ENCODE data around the gene TCHP.
"Not testable (repeated sequence)": the region's sequence is repeated elsewhere in the genome, so short reads cannot be mapped to it uniquely, and the experiment has no call there.

TCHP gene

DNA sequence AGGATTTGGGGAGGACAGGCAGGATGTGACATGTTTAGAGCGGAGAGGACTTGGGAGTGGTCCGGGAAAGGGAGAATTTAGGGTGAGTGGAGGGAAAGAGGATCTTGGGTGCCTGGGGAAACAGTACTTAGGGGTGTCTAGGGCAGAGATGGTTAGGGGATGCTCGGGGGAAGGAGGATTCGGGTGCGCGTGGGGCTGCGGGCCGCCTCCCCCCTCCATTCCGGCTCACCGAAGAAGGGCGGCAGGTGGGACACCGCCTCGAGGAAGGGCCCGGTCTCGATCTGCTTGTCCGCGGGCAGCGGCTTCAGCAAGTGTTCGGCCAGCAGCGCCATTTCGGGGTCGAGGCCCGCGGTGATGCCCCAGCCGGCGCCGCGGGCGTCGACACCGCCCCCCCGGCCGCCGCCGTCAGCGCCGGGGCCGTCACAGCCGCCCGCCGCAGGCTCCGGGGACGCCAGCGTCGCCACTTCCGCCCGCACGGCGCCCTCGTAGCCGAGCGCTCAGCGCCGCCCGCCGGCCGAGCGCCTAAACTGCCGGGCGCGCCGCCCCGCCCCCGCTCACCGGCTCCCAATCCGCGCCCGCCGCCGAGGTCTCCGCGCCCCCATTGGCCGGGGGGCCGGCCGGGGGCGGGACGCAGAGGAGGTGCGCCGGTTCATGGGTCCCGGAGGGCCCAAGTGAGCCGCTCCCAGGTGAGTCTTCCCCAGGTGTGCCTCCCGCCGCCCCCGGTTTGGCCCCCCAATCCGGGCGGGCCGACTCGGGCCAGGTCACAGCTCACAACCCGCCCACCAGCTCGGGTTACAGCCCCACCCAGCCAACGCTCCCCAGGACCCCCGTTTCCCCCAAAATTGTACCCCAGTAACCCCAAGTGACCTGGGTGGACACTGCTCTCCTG, 19.8 kb upstream of the TCHP start, which contains the start of gene GLTP:
GLTP (minus strand) TSS at position 499 of the 889 bp plus-strand sequence; CDS start at position 332, 167 bp downstream.
- peak; percentile 93 for DNase-seq

DNA sequence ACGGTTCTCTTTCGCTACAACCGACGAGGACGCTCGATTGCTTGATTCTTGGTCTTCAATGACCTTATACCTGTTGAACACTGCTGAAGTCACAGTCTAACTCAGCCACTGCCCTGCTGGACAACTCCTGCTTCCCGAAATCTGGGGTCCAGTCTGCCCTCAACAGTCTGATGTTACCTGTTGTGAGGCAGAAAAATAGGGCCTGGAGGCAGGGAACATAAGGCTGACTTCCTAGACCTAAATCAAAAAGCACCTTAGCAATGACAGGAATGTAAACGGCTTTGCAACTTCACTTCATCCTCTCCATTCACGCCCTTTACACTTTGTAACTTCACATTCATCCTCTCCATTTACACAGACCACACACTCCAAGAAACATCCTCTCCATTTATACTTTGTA, 19.1 kb upstream of the TCHP start:
- no peak for DNase-seq

DNA sequence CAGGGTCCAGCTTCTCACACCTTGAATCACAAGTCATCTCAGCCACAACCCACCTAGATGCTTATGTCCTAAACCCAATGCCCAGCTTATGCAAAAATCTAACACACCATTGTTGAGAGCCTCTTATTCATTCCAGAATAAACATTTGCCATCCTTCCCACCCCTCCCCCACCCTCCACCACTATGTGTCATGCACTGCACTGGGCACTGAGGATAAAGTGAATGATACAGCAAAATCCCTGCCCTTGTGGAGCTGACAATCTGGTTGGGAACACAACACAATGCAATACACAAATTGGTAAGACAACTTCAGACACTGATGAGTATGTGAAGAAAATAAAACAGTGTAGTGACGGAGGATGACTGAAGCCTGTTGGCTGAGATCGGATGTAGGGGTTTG, 18.3 kb upstream of the TCHP start:
- DNase-seq, result no peak

DNA sequence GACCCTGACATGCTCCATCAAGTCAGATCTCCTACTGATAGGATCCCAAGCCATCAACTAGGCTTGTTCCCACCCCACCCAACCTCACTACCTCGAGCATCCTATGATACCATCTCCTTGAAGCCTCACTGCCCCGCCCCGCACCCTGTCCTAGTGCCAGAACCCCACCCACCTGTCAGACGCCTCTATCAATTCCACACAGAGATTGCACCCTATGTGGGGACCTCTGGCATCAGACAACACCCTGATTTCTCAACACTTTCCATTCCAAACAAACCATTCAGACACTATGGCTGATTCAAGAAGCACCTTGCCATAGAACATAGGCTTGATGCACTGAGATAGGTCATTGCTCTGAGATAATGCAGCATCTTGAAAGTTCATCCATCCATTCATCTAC, 16.6 kb upstream of the TCHP start:
- DNase-seq, result no peak

DNA sequence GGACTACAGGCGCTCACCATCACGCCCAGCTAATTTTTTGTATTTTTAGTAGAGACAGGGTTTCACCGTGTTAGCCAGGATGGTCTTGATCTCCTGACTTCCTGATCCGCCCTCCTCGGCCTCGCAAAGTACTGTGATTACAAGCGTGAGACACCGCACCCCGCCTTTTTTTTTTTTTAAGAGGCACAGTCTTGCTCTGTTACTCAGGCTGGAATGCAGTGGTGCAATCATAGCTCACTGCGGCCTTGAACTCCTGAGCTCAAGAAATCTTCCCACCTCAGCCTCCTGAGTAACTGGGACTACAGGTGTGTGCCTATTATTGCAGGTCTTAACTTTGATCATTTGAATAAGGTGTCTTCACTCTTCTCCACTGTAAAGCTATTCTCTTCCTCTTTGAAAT, 14.5 kb upstream of the TCHP start:
- DNase-seq, result no peak

DNA sequence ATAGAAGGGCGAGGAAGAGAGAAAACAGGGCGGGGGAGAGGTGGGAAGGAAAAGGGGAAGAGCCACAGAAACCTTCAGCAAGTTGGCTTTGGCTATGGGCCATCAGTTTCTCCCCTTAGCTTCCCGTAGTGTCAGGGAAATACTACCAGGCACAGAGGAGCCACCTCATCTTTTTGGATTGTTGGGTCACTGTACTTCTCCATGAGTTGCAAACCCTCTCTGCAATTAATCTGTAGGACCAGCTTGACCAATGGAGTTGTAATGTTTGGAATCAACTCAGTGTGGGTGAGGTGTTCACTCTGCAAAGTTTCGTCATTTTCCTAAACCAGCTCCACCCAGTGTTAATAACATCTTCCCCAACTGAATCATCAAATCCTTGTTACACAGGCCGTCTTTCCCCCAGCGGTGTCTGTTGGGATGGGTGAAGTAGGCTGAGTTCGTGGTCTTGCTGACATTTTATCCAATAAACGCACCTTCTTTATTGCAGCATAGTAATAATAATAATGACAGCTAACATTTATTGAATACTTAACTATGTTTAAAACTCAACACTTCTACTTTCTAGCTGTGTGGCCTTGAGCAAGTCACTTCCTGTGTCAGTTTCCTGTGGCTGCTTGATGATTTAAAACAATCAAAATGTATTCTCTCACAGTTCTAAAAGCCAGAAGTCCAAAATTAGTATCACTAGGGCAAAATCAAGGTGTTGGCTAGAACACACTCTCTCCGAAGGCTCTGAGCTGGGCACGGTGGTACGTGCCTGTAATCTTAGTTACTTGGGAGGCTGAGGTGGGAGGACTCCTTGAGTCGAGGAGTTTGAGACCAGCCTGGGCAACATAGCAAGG, 11.7 kb upstream of the TCHP start:
- DNase-seq, result peak; percentile 58

DNA sequence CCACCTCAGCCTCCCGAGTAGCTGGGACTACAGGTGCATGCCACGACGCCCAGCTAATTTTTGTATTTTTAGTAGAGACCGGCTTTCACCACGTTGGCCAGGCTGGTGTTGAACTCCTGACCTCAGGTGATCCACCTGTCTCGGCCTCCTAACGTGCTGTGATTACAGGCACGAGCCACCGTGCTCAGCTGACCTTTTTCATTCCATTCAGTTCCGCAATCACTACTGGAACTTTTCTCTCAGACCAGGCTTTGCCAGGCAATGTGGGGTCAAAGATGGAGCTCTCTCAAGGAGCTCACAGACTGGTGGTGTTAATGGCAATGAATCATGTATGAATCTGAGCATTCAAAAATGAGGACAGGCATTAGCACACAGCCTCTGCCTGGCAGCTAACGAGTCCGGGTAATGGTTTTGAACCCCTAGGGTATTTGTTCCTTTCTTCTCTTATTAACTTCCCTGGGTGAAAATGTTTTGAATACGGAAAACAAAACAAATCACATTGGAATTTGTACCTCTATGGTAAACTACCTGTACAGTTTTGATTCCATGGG, 9.4 kb upstream of the TCHP start:
- no peak for DNase-seq

DNA sequence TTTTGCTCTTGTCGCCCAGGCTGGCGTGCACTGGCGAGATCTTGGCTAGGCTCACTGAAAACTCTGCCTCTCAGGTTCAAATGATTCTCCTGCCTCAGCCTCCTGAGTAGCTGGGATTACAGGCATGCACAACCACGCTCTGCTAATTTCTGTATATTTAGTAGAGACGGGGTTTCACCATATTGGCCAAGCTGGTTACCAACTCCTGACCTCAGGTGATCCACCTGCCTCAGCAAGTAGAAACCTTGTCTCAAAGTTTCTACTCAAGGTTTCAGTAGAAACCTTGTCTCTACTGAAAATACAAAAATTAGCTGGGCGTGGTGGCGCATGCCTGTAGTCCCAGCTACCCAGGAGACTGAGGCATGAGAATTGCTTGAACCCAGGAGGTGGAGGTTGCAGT, 8.3 kb upstream of the TCHP start:
- not testable (repeated sequence) for DNase-seq

DNA sequence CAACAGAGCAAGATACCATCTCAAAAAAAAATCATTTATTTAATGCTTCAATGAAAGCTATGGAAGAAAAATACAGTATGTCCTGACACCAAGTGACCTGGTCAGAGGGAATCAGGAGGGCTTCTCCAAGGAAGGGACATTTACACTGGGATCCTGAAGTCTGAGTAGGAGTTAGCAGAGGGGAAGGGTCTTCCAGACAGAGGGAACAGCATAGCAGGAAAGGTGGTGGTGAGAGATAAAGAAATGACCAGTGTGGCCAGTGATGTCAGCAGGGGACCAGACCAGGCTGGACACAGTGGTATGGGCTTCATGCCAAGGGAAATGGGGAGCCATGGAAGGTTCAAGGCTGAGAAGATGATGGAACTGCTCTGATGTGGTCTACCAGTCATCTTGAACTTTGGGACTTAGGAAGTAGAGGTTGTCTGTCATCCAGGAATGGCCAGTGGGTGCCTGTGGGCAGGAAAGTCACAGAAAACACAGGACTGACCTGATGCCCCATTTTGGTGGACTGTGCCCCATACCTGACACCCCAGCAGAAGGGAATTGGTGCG, 7.8 kb upstream of the TCHP start:
- no peak for DNase-seq

DNA sequence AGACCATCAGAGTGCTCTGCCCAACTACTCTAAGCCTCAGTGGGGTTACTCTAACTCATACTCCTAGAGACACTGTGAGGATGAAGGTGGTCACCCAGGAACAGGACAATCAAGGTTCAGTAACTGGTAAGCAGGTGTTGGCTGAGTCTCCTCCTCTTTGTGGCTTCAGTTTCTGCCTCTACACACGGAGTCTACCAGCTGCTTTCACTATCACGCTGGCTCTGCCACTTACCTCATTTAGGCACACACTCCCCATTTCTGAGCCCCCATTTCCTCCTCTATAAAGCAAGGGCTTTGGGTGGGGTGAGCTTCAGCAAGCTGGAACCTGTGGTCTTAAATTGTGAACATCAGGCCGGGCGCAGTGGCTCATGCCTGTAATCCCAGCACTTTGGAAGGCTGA, 7.3 kb upstream of the TCHP start:
- DNase-seq, result peak; percentile 44

DNA sequence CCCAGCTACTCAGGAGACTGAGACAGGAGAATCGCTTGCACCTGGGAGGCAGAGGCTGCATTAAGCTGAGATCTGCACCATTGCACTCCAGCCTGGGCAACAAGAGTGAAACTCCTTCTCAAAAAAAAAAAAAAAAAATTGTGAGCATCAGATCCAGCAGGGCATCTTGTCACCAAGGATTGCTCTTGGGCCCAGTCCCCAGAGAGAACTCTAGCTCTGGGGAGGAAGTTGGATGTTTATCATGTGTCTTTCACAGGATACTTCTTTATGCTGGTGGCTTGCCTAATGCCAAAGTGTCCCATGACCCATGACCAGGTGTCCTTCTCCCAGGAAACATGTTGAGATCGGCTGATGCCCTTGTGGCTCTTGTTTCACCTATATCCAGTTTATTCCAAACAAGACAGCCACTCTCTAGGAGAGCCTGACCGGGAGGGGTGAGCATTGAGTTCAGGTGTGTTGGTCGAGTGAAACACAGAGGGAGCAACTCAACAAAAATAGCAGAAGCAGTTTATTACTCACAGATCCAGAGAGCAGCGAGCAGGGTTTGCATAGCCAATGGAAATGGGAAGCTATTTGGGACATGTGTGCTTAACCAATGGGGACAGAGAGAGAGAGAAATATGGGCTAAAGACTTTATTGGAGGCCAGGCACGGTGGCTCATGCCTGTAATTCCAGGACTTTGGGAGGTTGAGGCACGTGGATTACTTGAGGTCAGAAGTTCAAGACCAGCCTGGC, 6.6 kb upstream of the TCHP start:
- DNase-seq, result no peak

DNA sequence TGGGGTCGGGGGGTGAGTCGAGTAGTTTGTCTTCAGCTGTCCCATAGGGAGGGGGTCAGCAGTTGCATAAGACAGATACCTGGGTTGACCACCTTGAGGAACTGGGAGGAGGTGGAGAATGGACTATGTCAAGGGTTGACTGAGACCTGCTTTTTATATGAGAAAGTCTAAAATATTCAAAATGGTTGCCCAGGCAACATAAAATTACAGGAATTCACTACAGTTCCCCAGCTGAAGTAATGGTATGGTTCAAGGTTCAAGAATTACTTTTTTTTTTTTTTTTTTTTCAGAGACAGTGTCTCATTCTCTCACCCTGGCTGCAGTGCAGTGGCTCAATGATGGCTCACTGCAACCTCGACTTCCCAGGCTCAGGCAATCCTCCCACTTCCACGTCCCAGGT, 5.1 kb upstream of the TCHP start:
- no peak for DNase-seq

DNA sequence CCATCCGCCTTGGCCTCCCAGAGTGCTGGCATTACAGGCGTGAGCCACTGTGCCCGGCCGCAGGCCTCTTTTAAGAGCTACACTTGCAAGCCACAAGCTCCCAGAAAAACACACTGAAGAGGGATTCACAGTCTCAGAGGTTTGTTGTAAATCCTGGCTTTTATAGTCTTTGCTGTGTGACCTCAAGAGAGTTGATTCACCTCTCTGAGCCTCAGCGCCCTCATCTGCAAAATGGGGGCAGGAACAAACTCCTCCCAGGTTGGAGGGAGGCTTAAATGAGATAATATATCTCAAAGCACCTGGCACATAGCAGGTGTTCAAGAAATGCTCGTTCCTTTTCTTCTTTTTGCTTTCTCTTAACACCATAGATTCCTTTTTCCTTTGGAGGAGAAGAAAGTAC, 3.9 kb upstream of the TCHP start:
- no peak for DNase-seq

DNA sequence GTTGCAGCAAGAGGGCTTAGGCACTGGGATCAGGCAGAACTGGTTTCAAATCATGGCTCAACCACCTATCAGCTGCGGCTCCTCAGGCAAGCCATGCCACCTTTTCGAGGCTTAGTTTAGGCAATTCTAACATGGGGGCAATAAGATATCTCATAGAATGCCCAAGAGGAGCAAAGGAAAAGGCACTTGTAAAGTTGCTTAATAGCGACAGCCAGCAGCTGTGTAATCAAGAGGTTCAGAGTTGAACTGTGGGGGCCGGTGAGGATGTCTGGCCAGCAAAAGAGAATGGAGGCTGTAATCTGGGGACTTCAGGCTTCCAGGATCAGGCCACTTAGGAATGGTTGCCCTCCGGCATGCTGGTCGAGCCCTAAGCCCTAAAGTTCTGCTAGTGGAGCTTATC, 3.0 kb upstream of the TCHP start:
- no peak for DNase-seq

DNA sequence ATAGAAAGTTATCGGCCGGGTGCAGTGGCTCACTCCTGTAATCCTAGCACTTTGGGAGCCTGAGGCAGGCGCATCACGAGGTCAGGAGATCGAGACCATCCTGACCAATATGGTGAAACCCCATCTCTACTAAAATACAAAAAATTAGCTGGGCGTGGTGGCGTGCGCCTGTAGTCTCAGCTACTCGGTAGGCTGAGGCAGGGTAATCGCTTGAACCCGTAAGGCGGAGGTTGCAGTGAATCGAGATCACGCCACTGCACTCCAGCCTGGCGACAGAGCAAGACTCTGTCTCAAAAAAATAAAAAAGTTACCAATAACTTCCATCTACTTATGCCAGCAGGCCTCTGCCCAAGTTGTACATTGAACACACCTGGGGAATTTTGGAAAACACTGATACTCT, 729 bp upstream of the TCHP start:
- not testable (repeated sequence) for DNase-seq

DNA sequence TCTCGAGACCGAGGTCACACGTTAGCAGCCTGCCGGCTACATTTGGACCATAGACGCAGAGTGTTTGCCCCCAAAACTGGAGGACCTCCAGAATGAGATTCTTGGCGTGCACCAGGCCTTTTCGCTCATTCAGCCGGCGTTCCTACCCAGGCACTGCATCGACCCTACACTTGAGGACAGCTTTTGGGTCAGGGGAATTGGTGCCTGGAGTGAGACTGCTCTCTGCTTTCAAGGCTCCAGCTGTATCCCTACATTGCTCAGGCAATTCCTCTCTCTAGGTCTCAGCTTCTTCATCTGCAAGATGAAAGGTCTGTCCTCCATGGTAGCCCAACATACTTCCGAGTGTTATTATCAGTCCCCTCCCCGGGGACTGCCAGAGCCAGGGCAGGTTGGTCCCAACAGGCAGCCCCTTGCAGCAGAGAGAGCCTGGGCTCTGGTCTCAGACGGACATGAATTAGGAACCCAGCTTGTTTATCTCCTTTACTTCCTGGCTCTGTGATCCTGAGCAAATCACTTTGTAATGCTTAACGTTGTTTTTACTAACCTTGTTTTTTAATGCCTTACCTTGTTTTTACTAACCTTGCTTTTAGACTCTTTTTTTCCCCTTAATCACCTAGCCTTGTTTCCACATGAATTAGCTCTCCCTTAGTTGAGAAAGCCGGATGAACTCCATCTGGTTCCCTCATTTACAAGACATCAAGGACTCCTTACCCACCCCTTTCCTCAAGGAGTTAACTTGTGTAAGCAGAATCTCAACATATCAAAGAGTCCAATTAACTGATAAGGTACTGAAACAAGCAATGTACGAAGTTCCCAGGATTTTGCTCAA, 892 bp downstream of the TCHP start:
- DNase-seq, result no peak

DNA sequence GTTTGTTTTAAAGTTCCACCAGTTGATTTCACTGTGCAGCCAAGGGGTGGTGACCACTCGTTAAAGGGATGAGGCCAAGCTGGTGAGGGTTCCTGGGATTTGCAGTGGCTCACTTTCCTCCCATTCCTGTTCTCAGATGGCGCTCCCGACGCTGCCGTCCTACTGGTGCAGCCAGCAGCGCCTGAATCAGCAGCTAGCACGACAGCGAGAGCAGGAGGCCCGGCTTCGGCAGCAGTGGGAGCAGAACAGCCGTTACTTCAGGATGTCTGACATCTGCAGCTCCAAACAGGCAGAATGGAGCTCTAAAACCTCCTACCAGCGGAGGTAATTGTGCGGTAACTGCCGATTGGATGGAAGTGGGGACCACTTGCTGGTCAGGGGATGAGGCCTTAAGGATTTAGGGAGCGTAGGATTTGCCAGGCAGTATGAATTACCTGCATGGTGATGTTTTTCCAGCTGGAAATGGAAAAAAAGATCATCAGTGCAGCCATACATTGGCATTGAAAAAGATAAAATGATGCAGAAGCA, 2.9 kb downstream of the TCHP start:
- DNase-seq, result no peak

DNA sequence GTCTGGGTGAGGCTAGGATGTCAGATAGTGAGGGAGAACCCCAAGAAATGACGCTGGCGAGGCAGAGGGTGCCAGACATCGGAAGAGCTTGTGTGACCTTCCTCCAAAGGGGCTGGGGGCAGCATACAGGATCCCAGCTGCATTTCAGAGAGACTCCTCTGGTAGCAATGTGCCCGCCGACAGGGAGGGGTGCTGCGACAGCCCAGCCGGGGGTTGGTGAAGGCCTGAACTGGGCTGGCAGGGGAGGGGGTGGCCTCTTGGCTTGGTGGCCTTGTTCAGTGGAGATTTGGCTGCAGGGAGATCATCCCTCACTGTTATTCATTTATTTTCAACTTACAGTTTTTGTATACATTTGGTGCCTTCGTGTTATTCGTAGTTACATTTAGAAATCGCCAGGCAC, 5.2 kb downstream of the TCHP start:
- DNase-seq, result no peak

DNA sequence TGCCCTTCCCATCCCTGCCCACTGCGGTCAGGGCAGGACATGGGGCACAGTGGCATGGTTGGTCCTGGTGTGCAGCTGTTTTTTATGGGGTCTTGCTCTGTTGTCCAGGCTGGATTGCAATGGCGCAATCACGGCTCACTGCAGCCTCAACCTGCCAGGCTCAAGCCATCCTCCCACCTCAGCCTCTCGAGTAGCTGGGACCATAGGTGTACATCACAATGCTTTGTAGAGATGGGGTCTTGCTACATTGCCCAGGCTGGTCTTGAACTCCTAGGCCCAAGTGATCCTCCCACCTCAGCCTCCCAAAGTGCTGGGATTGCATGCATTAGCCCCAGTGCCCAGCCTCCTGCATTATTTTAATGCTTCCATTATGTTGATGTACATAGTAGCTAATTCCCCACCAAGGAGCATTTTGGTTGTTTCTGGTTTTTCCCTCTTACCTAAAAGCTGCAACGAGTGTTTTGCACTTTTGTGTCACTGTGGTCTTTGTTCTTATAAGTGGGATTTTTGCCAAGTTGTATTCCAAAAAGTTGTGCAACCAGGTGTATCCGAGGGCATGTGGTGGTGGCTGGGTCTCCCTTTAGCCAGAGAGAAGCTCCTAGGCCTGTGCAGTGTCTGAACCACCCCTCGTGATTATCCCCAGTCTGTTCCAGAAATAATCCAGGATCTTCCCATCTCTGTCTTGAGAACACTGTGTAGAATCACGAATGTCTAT, 10.3 kb downstream of the TCHP start:
- no peak for DNase-seq

DNA sequence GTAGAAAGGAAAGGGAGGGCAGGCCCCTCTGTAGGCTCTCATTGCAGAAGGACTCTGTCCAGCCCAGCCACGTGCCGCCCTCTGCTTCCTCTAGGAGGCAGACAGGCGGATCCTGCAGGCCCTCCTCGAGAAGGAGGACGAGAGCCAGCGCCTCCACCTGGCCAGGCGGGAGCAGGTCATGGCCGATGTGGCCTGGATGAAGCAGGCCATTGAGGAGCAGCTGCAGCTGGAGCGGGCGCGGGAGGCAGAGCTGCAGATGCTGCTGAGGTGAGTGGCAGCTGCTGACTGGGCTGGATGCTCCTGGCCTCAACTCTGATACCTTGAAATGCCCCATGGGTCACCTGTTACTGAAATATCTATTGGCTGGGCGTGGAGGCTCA, 10.9 kb downstream of the TCHP start:
- peak; percentile 11 for DNase-seq

DNA sequence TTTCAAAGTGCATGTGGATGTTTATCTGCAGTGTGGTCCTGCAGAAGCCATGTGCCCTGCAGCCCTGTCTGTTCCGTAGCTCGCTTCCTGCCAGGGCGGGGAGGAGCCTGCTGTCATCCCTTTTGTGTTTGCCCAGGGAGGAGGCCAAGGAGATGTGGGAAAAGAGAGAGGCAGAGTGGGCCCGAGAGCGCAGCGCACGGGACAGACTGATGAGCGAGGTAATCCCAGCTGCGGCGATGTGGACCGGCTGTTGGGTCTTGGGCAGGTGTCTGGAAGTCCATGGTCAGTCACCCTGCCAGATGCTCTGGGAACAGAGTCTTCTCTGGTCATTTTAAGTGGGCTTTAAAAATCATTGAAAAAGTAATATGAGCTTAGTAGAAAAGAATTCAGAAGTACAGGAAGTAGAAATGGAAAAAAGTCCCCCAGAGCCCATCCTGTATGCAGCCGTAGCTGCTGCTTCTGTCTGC, 12.8 kb downstream of the TCHP start:
- no peak for DNase-seq
